ENCODE measurements around the gene PSME1. TPM values are rescaled to one million over a fixed set of nuclear protein-coding genes. Genes with fewer than 3 reads are reported as not detected.

PSME1 gene
- total and polyA plus RNA-seq, 10 of the 15 experiments (the other 5 are each of a cell fraction or from before 2014, with no cell fraction given) = 250 to 1,378 (median 412) TPM

DNA sequence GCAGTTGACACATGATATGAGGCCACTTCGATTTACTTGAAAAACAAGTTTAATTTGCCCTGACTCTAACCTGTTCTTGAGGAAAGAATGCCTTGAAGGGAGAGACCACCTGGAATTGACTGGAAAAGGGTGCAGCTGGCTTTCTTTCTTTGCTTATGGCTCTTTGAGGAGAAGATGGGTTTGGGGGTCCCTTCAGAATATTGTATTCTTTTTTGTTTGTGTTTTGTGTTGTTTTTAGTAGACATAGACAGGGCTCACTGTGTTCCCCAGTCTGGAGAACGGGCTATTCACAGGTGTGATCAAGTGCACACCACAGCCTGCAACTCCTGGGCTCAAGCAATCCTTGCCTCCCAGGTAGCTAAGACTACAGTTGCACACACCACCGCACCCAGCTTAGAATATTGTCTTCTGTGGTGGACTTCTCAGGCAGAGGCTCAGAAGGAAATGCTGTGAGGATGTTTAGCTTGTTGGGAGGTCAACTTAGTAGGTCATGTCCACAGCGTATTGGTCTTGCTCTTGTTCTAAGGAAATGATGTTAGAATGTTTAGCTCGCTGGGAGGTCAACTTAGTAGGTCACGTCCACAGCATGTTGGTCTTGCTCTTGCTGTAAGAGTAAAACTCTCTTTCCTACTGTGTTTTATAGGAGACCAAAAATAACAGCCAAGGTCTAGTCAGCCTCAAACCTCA, 19.7 kb upstream of the PSME1 start:
- 85% methylated on average over 6 of the region's 6 CpGs for WGBS (ENCODE audit: insufficient coverage, insufficient replicate concordance, low lambda C conversion rate, missing lambda C conversion rate)
- DNase-seq (ENCODE audit: low read depth, low spot score) (no peak), ATAC-seq (no peak), FAIRE-seq (no peak)
- H3K36me3 ChIP-seq (ENCODE audit: control insufficient read depth in 2 of 2, insufficient read depth in 2 of 2, low read length in 1 of 2) = peaks cover 11 to 23% of the 10 kb centered on the region in 2 experiments
- H3K4me3 ChIP-seq = peak overlapping the region; percentile 96
- ChIA-PET SMC1A (ENCODE audit: uncharacterized antibody, unreplicated experiment) (interaction anchor here (0.6 to 7.7 kb wide), 7 partner anchors 9 to 45 kb away, joined by 3 to 70 read pairs (median 39); partner anchors contain the start of genes EMC9, IRF9, PCK2 and PSME1), POLR2A (interaction anchor here (0.9 to 17.1 kb wide), 9 partner anchors 8 to 65 kb away, joined by 3 to 276 read pairs (median 52); partner anchors contain the start of genes CARMIL3, EMC9, FITM1 and IRF9), CTCF (interaction anchor here (0.9 to 5.9 kb wide), 11 partner anchors 10 to 315 kb away, joined by 3 to 39 read pairs (median 7); partner anchors contain the start of genes CIDEB, IRF9, PCK2 and PSME1), RAD21 (ENCODE audit: unreplicated experiment) (interaction anchor here (1.0 to 5.8 kb wide), 6 partner anchors 10 to 45 kb away, joined by 3 to 69 read pairs (median 14); partner anchors contain the start of genes EMC9, IRF9, PSME1 and PSME2)
- H3K27me3 ChIP-seq (replicated peaks in 1 of 2; ENCODE audit: control insufficient read depth in 2 of 2, insufficient read depth in 2 of 2, low read length in 1 of 2) = no peaks in the 10 kb centered on the region
- H3K4me2 ChIP-seq (ENCODE audit: control insufficient read depth, insufficient read depth) = peak overlapping the region; percentile 92
- no TSS peak for BruUV-seq (replicated peaks)
- peak overlapping the region; percentile 82; the same call in 1 of the 2 replicates for H3K9ac ChIP-seq (ENCODE audit: control insufficient read depth, insufficient read depth, low read length)
- TF ChIP-seq MEF2A (IDR thresholded peaks at IDR 0.05; ENCODE audit: insufficient read depth, low read depth, low read length) = no peak
- no peak for TF ChIP-seq SPI1 (IDR thresholded peaks at IDR 0.05; ENCODE audit: borderline replicate concordance, insufficient read depth, low read depth, low read length)
- no peak for TF ChIP-seq KAT2A (conservative IDR thresholded peaks at IDR 0.05; ENCODE audit: control insufficient read depth, low read depth, low read length)
- no peak for TF ChIP-seq SMAD5 (IDR thresholded peaks at IDR 0.05; ENCODE audit: low read depth)
- no peak for TF ChIP-seq CHD1 (IDR thresholded peaks at IDR 0.05; ENCODE audit: low read depth, low read length)
- no peak for TF ChIP-seq SUPT20H (IDR thresholded peaks at IDR 0.05; ENCODE audit: borderline replicate concordance, control insufficient read depth, low read depth, low read length)
- TF ChIP-seq HDAC6 (IDR thresholded peaks at IDR 0.05; ENCODE audit: unreplicated experiment) = no peak
- TF ChIP-seq MTA2 (IDR thresholded peaks at IDR 0.05; ENCODE audit: low read depth) = no peak
- no peak for TF ChIP-seq ZNF207 (IDR thresholded peaks at IDR 0.05; ENCODE audit: borderline replicate concordance)
- TF ChIP-seq CHD4 (IDR thresholded peaks at IDR 0.05) = no peak
- TF ChIP-seq NFXL1 (IDR thresholded peaks at IDR 0.05; ENCODE audit: borderline replicate concordance) = no peak
- TF ChIP-seq NR2C1 (IDR thresholded peaks at IDR 0.05) = no peak
- TF ChIP-seq YBX1 (IDR thresholded peaks at IDR 0.05) = no peak
- no peak for TF ChIP-seq BRCA1 (IDR thresholded peaks at IDR 0.05; ENCODE audit: low read depth, low read length)
- no peak for TF ChIP-seq SUZ12 (IDR thresholded peaks at IDR 0.05; ENCODE audit: unreplicated experiment)
- TF ChIP-seq MYC (IDR thresholded peaks at IDR 0.05; ENCODE audit: insufficient read depth, insufficient read length, insufficient replicate concordance, low read length, severe bottlenecking) = no peak
- TF ChIP-seq RELA (IDR thresholded peaks at IDR 0.05; ENCODE audit: borderline replicate concordance, partially characterized antibody) = no peak
- no peak for TF ChIP-seq POU2F2 (IDR thresholded peaks at IDR 0.05; ENCODE audit: borderline replicate concordance, low read depth, low read length)
- TF ChIP-seq, protein P1, sequence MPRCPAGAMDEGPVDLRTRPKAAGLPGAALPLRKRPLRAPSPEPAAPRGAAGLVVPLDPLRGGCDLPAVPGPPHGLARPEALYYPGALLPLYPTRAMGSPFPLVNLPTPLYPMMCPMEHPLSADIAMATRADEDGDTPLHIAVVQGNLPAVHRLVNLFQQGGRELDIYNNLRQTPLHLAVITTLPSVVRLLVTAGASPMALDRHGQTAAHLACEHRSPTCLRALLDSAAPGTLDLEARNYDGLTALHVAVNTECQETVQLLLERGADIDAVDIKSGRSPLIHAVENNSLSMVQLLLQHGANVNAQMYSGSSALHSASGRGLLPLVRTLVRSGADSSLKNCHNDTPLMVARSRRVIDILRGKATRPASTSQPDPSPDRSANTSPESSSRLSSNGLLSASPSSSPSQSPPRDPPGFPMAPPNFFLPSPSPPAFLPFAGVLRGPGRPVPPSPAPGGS (IDR thresholded peaks at IDR 0.05; ENCODE audit: borderline replicate concordance, insufficient read depth, low read depth, low read length, poor library complexity, severe bottlenecking) = no peak
- no peak for TF ChIP-seq KLF5 (IDR thresholded peaks at IDR 0.05; ENCODE audit: partially characterized antibody)
- in situ Hi-C loops (cut with MboI) (loop anchor here (25.0 kb wide), 1 partner anchor 804 kb away; the partner anchor contains the start of genes BCL2L2, PABPN1 and PPP1R3E), intact Hi-C loops (cut with micrococcal nuclease; ENCODE audit: unreplicated experiment) (no loop called here)
- peaks cover 5% of the 10 kb centered on the region for H3K4me1 ChIP-seq (ENCODE audit: control insufficient read depth, insufficient read depth, low read length)
- H4K20me1 ChIP-seq (ENCODE audit: control insufficient read depth, insufficient read depth) = no peaks in the 10 kb centered on the region
- H3K9me3 ChIP-seq (replicated peaks; ENCODE audit: control insufficient read depth, insufficient read depth, low read length) = no peaks in the 10 kb centered on the region
- peaks cover 24% of the 10 kb centered on the region for H3K79me2 ChIP-seq (ENCODE audit: control insufficient read depth, insufficient read depth, low read length)
- H3K27ac ChIP-seq (ENCODE audit: control insufficient read depth, insufficient read depth) = peak overlapping the region; percentile 94; the same call in 1 of the 2 replicates
- no peak overlapping the region for H2AFZ ChIP-seq (ENCODE audit: control insufficient read depth, low read depth, low read length)
